IPS-20b (cell line): Measurements from ENCODE around the gene LEMD1.

Source experiments
- H3K27ac ChIP-seq: one replicate; pipeline ENCODE4 v1.5.1; 2013; ENCODE audit warnings: low read length
- H3K27me3 ChIP-seq: 2 replicates; pipeline ENCODE4 v1.6.1; 2013; ENCODE audit warnings: mild to moderate bottlenecking, low read length, inconsistent platforms; ENCODE audit not compliant: insufficient read depth
- H3K36me3 ChIP-seq: 2 replicates; pipeline ENCODE4 v1.6.1; 2013; ENCODE audit warnings: low read depth, mild to moderate bottlenecking, inconsistent platforms, low read length, moderate library complexity; ENCODE audit not compliant: insufficient read depth
- H3K4me1 ChIP-seq: 2 replicates; pipeline ENCODE4 v1.6.1; 2013; ENCODE audit warnings: mild to moderate bottlenecking, control low read depth, inconsistent platforms, low read length, moderate library complexity; ENCODE audit not compliant: insufficient read depth
- H3K4me3 ChIP-seq: 2 replicates; pipeline ENCODE4 v1.5.1; 2013; ENCODE audit warnings: mild to moderate bottlenecking, low read length, inconsistent platforms
- H3K9ac ChIP-seq: 2 replicates; pipeline ENCODE4 v1.6.1; 2013; ENCODE audit warnings: low read depth, mild to moderate bottlenecking, inconsistent platforms, low read length, moderate library complexity
- H3K9me3 ChIP-seq: 2 replicates; pipeline ENCODE4 v1.6.1; 2013; ENCODE audit warnings: mild to moderate bottlenecking, low read depth, low read length, inconsistent platforms; ENCODE audit not compliant: insufficient read depth

The LEMD1 gene

DNA sequence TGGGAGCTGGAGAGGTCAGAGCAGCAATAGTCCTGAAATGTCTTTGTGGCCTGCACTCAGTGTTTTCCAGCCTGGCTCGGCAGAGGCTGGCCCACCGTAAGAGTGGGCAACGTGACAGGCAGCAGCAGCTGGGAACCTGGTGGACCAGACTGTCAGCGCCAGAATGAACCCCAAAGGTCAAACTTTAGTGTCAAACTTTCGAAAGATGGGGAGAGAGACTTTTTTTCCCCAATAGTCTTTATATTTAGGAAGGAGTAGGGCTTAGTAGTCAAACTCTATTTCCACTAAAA lies 23.7 kb upstream of the LEMD1 start:
- Histone ChIP-seq H3K9ac (peak overlapping the region; percentile 84), H3K27me3 (peaks cover 8% of the 10 kb centered on the region; the same call in 1 of the 2 replicates), H3K27ac (peak overlapping the region; percentile 96), H3K4me3 (peak overlapping the region; percentile 53), H3K4me1 (peaks cover 84% of the 10 kb centered on the region), H3K9me3 (no peaks in the 10 kb centered on the region), H3K36me3 (no peaks in the 10 kb centered on the region; the same call in 1 of the 2 replicates)

DNA sequence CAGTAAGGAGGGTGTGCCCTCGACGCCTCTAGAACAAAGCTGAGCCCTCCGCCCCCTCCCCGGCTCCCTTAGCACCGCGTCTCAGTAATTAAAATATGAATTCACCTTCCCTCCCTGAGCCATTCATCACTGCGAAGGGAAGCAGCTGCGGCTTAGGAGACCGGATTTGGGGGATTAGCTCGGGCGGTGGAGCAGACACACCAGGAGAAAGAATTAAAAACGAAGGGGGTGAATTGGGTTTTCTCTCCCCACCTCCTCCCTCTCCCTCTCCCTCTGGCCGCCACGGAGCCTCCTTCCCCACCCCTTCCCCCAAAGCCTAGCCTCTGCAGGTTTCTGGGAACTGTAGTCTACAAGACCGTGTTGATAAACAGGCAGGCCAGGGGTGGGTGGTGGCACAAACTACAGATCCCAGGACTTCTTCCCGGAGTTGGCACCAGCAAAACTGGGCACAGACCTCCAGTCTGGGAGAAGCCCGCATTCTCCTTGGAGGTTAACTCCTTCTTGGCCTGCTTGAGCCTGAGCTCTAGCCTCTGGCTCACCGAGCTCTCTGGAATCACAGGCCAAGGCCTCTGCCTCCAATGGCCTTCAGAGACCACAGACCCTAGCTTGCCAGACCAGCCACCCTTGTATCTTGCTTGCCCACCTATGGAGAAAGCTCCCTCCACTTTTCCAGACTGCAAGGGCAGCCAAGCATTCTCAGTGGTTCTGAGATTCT lies 23.2 kb upstream of the LEMD1 start:
- peak overlapping the region; percentile 96 for H3K27ac ChIP-seq
- H3K9me3 ChIP-seq = no peaks in the 10 kb centered on the region
- no peaks in the 10 kb centered on the region; the same call in 1 of the 2 replicates for H3K36me3 ChIP-seq
- peaks cover 8% of the 10 kb centered on the region; the same call in 1 of the 2 replicates for H3K27me3 ChIP-seq
- peak overlapping the region; percentile 84 for H3K9ac ChIP-seq
- peak overlapping the region; percentile 53 for H3K4me3 ChIP-seq
- H3K4me1 ChIP-seq = peaks cover 86% of the 10 kb centered on the region

DNA sequence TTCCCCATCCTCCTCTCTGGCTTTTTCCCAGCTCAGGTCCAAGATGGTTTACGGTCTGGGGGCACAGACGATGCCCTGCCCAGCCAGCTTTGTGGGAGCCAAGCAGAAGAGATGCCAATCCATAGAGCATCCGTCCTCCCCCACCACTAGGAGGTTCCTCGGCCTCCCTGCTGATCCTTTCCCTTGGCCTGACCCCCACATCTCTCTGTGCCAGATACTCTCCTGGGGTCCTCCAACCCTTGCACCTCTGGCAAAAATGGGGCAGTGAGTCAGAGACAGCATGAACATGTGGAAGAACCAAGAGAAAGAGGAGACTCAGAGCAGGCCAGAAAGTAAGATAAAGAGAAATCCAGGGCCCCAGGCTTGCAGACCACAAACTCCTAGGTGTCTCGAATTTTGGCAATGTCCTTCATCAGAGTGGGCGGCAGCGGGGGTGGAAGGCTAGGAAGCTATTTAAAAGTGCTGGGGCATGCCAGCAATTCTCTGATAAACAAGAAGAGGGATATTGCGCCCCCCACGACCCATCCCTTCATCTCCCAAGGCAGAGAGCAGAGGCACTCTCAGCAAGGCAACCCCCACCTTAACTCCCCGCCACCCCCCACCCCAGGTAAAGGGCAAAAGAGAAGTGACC lies 22.6 kb upstream of the LEMD1 start:
- peaks cover 84% of the 10 kb centered on the region for H3K4me1 ChIP-seq
- H3K27me3 ChIP-seq = peaks cover 6% of the 10 kb centered on the region; the same call in 1 of the 2 replicates
- peak overlapping the region; percentile 94 for H3K27ac ChIP-seq
- no peaks in the 10 kb centered on the region; the same call in 1 of the 2 replicates for H3K36me3 ChIP-seq
- H3K9me3 ChIP-seq = no peaks in the 10 kb centered on the region
- peak overlapping the region; percentile 72; the same call in 1 of the 2 replicates for H3K9ac ChIP-seq
- H3K4me3 ChIP-seq = peak overlapping the region; percentile 57

DNA sequence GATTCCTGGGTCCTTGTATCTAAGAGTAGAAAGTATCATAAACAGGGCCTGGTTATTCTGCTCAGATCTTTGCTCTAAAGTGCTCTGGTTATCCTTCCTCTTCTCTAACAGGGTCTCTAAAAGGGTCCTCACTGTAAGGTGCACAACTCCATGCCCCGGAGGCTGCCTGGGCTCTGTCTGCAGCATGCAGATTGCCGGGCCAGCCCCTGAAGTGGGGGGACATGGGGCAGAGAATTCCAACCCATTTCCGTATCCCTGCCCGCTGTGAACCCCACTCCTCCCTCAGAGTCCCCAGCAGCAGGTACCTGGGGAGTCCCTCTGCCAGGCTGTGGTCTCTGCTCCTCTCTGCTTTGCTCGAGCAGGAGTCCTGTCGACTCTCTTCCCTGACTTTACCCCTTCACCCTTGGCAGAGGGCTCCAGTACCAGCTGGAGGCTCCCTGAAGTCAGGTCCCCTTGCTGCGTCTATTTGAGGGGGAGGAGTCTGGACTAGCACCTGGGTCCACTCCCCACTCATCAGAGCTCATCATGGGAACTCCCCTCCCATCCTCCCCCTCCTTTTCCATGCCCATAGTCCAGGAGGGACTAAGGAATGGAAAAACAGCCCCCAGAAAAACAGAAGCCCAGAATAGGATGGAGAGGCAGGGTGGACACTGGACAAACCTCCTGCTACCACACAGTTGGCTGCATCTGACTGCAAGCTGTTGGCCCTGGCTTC lies 21.9 kb upstream of the LEMD1 start:
- Histone ChIP-seq H3K4me1 (peaks cover 78% of the 10 kb centered on the region), H3K9ac (peak overlapping the region; percentile 72; the same call in 1 of the 2 replicates), H3K27ac (peak overlapping the region; percentile 94), H3K9me3 (no peaks in the 10 kb centered on the region), H3K27me3 (no peaks in the 10 kb centered on the region), H3K4me3 (peak overlapping the region; percentile 57; the same call in 1 of the 2 replicates), H3K36me3 (no peaks in the 10 kb centered on the region; the same call in 1 of the 2 replicates)

DNA sequence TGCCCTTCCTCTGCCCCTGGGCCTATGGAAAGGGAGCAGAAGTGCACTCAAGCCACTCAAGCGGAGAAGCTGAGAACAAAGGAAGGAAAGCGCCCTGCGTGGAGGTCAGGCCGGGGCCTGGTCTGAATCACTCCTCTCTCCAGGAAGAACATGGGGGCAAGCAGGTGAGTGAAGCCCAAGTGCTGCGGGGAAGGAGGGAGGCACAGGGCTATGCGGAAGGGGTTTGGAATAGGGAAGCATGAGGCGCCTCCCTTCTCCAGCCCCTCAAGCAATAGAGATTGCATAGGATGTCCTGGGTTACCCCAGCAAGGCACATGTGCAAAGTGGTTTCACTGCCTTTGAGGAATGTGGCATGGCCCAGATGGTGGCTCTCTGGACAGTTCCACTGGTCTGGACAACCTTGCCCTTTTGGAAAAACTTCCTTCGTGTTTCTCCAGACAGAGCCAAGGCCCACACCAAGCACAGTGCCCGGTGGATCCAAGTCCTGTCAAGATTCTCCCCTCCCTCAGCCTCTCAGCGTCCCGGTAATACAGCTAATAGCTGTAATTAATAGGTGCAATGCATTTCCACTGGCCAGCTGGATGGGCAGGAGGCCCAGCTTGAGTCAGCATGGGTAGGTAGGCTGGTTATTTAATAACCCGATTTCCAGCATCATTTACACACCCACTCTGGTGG lies 20.3 kb upstream of the LEMD1 start:
- H3K4me1 ChIP-seq = peaks cover 67% of the 10 kb centered on the region
- H3K4me3 ChIP-seq = no peak overlapping the region
- H3K9ac ChIP-seq = peak overlapping the region; percentile 32; the same call in 1 of the 2 replicates

DNA sequence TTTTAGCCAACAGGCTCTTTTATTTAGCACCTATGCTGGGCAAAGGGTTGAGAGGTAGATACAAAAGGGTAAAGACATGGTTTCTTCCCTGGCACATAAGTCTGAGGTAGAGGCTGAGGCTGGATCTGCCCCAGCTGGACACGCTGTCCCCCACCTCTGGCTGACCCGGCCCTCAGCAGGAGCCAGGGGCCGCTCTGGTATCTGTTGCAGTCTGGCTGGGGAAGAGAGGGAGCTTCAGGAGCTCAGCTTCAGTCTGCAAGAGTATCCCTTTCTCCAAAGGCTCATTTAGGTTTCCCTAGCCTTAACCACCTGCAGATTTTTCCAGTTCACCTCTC lies 19.8 kb upstream of the LEMD1 start:
- Histone ChIP-seq H3K4me1 (peaks cover 62% of the 10 kb centered on the region), H3K27me3 (peaks cover 10% of the 10 kb centered on the region; the same call in 1 of the 2 replicates), H3K36me3 (no peaks in the 10 kb centered on the region; the same call in 1 of the 2 replicates), H3K9me3 (no peaks in the 10 kb centered on the region), H3K9ac (peak overlapping the region; percentile 32; the same call in 1 of the 2 replicates), H3K4me3 (no peak overlapping the region), H3K27ac (no peak overlapping the region)

More for the DNA sequence above, 20.3 kb upstream of the LEMD1 start:
- no peaks in the 10 kb centered on the region for H3K9me3 ChIP-seq
- no peaks in the 10 kb centered on the region; the same call in 1 of the 2 replicates for H3K36me3 ChIP-seq
- H3K27ac ChIP-seq = no peak overlapping the region
- peaks cover 5% of the 10 kb centered on the region; the same call in 1 of the 2 replicates for H3K27me3 ChIP-seq

DNA sequence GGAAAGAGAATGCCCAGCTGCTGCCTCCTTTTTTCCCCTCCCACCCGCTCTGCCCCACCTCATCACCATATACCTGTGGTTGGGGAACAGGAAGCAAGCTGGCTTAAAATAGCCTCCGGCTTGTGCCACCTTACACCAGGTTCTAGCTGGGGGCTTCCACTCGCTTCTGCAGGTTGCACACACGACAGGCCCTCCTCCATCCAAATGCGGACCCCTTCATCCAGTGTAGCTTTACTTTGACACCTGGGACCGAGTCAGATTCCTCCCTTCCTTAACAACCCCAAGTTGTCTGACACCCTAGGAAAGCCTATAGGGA lies 19.4 kb upstream of the LEMD1 start:
- H3K9ac ChIP-seq = peak overlapping the region; percentile 32; the same call in 1 of the 2 replicates
- H3K4me1 ChIP-seq = peaks cover 58% of the 10 kb centered on the region
- no peak overlapping the region for H3K27ac ChIP-seq
- no peaks in the 10 kb centered on the region for H3K9me3 ChIP-seq
- H3K4me3 ChIP-seq = no peak overlapping the region
- no peaks in the 10 kb centered on the region; the same call in 1 of the 2 replicates for H3K36me3 ChIP-seq
- H3K27me3 ChIP-seq = peaks cover 14% of the 10 kb centered on the region; the same call in 1 of the 2 replicates

DNA sequence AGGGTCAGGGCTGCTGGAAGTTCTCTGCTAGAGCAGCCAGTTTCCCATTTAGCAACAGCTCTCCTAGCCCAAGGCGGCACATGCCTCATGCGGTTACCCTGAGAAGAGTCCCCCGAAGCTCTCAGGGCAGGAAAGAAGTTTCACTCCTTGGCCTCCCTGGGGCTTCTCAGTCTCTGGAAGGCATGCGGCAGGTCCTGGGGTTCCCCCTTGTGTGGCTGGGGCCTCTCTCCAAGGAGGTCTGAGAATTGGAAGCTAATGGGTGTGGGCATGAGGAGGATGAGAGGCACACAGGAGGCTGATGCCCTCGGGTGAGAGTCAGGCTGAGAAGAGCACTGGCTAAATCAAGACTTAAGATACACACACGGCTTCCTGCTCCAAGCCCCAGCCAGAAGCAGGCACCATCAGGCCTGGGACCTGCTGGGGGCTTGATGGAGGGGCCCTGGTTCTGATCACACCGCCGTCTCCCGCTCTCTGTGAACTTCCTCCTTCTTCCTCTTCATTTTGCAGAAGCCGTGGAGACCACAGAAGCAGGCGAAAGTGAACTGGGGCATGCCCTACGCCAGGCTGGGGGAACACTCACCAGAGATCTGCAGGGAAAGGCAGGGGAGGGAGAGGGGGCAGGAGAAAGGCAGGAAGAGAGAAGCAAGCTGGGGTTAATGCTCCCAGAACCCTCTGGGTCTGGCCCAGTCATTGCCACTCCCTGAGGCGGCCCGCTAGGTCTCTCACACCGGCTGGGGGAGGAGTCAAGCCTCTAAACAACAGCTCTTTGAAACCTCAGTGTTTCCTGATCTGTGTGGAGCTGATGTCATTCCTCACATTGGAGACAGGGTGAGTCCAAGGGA lies 18.8 kb upstream of the LEMD1 start:
- H3K27ac ChIP-seq = no peak overlapping the region

DNA sequence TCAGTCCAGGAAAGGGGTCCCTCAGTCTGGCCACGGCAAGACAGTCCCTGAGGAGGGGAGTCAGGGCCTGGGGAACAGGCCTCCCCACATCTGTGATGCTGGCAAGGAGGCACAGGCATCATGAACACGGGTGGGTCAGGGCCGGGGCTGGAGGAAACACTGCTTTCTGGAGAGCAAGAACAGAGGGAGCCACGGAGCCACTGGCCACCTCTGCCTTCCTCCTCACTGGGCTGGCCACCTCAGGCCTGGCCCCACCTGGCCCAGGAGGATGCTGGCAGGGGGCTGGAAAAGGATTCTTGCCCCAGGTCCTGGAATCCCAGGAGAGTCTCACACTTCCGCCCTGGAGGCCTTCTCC lies 18.2 kb upstream of the LEMD1 start:
- no peak overlapping the region for H3K27ac ChIP-seq
- no peak overlapping the region for H3K4me3 ChIP-seq
- H3K36me3 ChIP-seq = no peaks in the 10 kb centered on the region
- H3K27me3 ChIP-seq = peaks cover 24% of the 10 kb centered on the region; the same call in 1 of the 2 replicates
- no peak overlapping the region for H3K9ac ChIP-seq
- no peaks in the 10 kb centered on the region for H3K9me3 ChIP-seq
- H3K4me1 ChIP-seq = peaks cover 46% of the 10 kb centered on the region

More for the DNA sequence above, 18.8 kb upstream of the LEMD1 start:
- H3K4me1 ChIP-seq = peaks cover 52% of the 10 kb centered on the region
- H3K27me3 ChIP-seq = peaks cover 20% of the 10 kb centered on the region; the same call in 1 of the 2 replicates
- H3K36me3 ChIP-seq = no peaks in the 10 kb centered on the region
- H3K9me3 ChIP-seq = no peaks in the 10 kb centered on the region
- H3K9ac ChIP-seq = peak overlapping the region; percentile 47; the same call in 1 of the 2 replicates
- H3K4me3 ChIP-seq = no peak overlapping the region

DNA sequence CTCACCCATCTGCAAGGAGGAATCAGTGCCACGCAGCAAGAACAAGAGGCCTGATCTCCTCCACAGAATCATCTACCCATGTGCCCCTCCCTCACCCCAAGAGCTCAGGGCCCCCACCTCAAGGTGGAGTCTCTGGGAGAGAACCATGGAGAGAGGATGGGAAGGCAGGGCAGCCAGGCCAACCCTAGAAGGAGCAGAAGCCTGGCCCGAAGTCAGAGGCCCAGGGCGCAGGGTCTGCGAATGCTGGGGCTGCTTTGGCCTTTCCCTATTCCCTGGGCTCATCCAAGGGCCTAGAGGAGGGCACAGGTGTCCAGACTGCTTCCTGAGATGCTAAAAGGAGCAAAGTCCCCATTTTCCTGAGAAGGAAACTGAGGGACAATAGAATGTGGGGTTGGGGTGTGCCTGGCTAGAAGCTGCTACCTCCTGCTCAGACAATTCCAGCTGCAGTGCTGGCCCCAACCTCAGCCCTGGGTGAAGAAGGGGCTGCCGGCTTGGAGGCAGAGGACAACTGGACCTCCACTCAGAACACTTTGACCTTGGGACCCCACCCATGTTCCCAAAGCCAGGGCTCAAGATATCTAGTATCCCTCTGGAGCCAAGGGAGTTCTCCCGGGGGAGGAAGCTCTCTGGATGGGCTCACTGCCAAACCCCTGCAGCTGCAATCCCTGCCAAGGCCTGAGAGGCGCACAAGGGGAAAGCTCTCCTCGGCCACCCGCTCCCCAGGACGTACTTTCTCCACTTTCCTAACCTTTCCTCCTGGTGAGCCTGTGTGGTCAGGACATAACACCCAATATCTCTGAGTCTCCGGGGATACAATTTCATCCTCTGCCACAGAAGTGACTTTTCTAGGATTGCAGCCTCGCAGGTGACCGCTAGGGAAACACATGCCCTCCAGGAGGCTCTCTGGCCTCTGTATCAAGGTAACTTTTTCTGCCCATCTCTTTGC lies 16.6 kb upstream of the LEMD1 start:
- Histone ChIP-seq H3K4me3 (no peak overlapping the region), H3K27ac (no peak overlapping the region), H3K36me3 (no peaks in the 10 kb centered on the region), H3K4me1 (peaks cover 34% of the 10 kb centered on the region), H3K27me3 (peaks cover 32% of the 10 kb centered on the region; the same call in 1 of the 2 replicates), H3K9ac (no peak overlapping the region), H3K9me3 (no peaks in the 10 kb centered on the region)
